Retinal pigment epithelial cell (primary cell): Measurements from ENCODE around the gene CEP164.

Experiments
- DNase-seq: peaks from one replicate; pipeline ENCODE4 v3.0.0-alpha.2; 2010; ENCODE audit warnings: low read depth
- H3K4me3 ChIP-seq: 2 replicates; pipeline ENCODE4 v1.5.1; 2011; ENCODE audit warnings: mild to moderate bottlenecking, low read length, control low read depth, moderate library complexity
- TF ChIP-seq, protein P1 (sequence below): conservative IDR thresholded peaks from 2 replicates; pipeline ENCODE4 v1.5.1; 2011; ENCODE audit warnings: low read depth, low read length, control low read depth, inconsistent platforms

Gene CEP164

GRCh38 chr11:117457835-117458234 lies 130.2 kb downstream of the CEP164 start:
- no peak overlapping the region for H3K4me3 ChIP-seq
- DNase-seq: no peak
- TF ChIP-seq, protein P1, sequence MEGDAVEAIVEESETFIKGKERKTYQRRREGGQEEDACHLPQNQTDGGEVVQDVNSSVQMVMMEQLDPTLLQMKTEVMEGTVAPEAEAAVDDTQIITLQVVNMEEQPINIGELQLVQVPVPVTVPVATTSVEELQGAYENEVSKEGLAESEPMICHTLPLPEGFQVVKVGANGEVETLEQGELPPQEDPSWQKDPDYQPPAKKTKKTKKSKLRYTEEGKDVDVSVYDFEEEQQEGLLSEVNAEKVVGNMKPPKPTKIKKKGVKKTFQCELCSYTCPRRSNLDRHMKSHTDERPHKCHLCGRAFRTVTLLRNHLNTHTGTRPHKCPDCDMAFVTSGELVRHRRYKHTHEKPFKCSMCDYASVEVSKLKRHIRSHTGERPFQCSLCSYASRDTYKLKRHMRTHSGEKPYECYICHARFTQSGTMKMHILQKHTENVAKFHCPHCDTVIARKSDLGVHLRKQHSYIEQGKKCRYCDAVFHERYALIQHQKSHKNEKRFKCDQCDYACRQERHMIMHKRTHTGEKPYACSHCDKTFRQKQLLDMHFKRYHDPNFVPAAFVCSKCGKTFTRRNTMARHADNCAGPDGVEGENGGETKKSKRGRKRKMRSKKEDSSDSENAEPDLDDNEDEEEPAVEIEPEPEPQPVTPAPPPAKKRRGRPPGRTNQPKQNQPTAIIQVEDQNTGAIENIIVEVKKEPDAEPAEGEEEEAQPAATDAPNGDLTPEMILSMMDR: no peak

DNA sequence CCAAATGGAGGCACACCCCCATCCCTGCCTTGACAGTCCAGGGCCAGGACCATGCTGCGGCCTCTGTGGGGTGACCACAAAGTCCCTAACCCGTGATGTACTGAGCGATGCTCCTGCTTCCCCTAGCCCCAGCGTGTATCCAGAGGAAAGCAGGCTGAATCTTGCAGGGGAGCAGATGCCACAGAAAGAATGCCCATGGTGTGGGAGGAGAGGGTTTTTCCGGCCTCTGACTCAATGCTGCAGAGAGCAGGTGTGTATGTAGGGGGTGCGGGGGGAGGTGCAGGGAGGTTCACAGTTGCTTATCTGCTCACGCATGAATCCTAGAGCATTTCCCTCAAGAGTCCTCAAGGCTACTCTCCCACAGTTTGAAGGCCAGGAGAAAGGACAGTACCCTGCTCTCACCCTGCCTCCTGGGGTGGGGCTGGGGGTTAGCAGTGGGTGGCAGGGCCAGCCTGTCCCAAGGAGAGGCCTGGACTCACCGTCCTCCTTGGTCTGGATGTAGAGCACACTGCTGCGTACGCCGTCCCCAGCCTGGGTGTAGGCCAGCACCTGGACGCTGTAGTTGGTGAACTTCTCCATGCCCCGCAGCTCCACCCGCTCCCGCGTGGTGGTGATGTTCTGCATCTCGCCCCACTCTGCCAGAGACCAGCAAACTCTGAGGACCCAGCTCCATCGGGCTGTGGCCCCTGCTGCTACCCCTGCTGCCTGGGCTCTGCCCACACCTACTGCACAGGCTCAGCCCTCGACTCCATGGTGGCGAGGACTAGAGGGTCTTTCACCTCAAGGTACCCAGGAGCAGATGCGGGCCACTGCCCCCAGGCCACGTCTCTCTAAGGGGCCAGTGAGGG lies 130.8 kb downstream of the CEP164 start:
- TF ChIP-seq, protein P1: no peak
- DNase-seq: no peak
- no peak overlapping the region for H3K4me3 ChIP-seq

- DNase-seq: no peak
- TF ChIP-seq, protein P1: no peak
- no peak overlapping the region for H3K4me3 ChIP-seq
Measured at GRCh38 chr11:117459123-117459978, 131.7 kb downstream of the CEP164 start.

DNA sequence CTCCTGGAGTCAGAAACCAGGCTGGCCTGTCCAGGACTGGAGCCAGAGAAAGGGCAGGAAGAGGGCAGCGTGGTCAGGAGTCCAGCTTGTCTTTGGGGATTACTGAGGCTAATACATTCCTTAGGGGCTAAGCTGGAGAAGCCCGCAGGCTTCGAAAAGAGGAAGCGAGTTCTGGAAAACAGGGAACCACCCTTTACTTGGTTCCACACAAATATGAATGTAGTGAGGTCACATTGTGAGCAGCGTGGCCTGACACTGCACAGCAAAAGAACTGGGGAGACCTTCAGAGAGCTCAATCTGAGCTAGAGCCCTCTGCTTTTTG lies 132.3 kb downstream of the CEP164 start:
- no peak overlapping the region for H3K4me3 ChIP-seq
- TF ChIP-seq, protein P1: no peak
- DNase-seq: peak; percentile 57

DNA sequence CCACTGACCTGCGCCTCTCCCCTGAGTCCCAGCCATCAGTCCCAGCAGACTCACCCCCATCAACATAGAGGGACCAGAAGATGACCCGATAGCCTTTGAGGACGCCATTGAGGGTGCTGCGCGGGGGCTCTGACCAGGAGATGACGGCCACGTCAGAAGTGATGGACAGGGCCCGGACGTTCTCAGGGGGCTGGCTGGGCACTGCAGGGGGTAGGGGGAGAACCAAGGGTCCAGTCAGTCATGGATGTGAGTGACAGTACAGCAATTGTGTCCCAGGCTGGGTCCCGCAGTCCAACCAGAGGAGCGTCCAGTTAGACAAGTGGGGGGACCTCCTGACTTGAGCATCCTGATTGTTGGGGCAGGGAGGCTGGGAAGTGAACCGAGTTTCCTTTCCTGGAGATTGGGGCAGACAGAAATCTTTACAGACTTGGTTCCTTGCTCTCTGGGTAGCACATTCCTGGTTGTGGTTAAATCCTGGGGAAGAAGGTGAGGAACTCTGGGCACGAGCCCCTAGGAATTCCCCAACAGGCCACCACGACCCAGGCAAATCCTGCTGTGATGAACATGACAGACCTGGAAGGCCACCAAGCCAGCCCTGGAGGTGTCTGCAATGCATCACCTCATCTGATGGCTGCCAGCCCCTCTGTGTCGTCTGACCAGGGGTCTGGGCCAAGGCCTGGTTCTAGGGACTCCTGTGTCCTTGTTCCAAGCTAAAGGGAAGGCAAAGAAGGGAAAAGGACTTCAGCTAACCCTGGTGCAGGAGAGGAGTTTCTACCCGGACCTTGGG lies 133.9 kb downstream of the CEP164 start:
- no peak for DNase-seq
- H3K4me3 ChIP-seq: no peak overlapping the region
- TF ChIP-seq, protein P1: no peak

- no peak overlapping the region for H3K4me3 ChIP-seq
- TF ChIP-seq, protein P1: no peak
- DNase-seq: no peak
Measured at GRCh38 chr11:117462183-117462863, 134.7 kb downstream of the CEP164 start.
